Fibroblast of skin of right biceps (primary cell): Measurements from ENCODE around the gene PODNL1.

Experiments
- DNase-seq: peaks from one replicate; pipeline ENCODE4 v3.0.0-alpha.2; 2013

Gene PODNL1

GRCh38 chr19:13956365-13956744 lies 18.1 kb upstream of the PODNL1 start:
- DNase-seq = no peak

- DNase-seq = no peak
Measured at GRCh38 chr19:13955662-13956364, 17.6 kb upstream of the PODNL1 start.

DNA sequence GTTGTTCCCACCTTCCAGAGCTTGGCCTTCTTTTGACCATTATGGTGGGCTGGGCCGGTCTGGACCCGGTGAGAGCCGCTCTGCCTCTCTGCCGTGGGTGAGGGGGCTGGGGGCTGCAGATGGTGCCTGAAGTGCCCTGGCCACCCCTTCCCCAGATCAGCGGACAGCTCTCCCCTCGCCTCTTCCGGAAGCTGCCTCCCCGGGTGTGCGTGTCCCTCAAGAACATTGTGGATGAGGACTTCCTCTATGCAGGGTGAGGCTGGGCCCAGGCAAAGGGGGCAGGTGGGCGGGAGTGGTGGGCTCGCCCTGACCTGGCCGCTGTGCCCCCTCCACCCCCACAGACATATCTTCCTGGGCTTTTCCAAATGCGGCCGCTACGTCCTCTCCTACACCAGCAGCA lies 16.0 kb upstream of the PODNL1 start:
- DNase-seq = no peak

DNA sequence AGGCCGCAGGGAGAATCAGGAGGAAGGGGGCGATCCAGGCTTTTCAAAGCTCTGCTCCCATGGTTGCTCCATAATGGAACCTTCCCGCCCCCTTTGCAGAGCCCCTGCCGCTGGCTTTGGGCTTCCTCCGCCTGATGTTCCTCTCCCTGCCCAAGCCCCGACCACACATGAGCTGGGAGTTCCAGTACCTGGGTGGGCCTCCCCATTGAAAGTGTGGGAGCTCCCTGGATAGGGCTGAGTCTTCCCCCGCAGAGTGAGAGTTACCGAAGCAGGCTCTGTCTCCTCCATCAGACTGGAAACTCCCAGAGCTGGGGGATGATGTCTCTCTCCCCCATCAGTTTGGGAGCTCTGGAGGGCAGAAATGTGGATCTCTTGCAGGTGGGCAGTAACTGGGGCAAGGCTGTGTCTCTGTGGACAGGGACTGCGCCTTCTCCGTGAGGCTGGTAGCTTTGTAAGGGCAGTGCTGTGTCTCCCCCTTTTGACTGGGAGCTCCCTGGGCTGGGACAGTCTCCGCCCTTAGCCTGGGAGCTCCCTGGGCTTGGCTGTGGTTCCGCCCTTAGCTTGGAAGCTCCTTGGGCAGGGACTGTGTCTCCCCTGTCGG lies 14.8 kb upstream of the PODNL1 start:
- DNase-seq = peak; percentile 57

DNA sequence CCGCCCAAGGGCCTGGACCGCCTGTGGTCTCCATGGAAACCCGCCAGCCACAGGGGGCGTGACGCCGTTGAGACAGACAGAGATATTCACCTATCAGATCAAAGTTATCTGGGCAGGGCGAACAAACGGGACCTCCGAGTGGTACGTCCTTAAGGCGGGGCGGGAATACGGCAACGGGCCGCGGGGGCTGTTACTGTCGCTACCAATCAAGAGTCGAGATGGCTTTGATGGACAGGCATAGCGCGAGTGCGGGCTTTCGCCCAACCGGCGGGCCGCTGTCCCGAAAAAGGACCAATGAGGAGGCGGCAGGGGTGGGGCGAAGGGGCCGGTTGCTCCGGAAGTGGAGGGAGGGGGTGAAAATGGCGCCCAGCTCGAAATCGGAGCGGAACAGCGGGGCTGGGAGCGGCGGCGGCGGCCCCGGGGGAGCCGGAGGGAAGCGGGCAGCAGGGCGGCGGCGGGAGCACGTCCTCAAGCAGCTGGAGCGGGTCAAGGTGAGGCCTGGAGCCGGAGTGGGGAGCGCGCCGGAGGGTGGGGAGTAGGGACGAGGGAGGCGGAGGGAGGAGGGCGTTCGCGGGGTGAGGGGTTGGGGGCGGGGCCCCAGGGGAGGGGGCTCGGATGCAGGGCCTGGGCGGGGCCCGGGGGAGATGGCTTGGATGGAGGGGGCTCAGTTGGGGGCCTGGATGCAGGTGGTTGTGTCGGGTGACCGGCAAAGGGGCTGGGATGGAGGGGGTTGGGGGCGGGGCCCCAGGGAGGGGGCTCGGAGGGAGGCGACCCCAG lies 14.1 kb upstream of the PODNL1 start, which contains the start of gene DCAF15:
TSS of gene DCAF15 (plus strand) at position 356 of the 777 bp plus-strand sequence. CDS start at position 360, 4 bp downstream.
- DNase-seq = peak; percentile 100

DNA sequence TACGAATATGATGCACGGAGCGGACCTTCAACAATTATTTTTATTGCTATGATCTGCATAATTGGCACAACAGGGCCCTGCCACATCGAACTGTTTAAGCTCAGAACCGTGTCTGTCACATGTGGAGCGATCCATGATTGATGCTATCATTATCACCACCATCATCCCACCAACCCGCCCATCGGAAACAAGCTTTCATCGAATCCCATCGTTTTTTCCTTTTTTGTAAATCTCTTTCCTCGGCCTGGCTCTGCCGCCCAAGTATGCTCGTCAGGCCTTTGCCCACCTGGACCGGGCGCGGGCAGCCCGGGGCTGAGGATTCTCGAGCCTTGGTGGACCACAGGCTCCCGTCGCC lies 13.6 kb upstream of the PODNL1 start:
- no peak for DNase-seq

DNA sequence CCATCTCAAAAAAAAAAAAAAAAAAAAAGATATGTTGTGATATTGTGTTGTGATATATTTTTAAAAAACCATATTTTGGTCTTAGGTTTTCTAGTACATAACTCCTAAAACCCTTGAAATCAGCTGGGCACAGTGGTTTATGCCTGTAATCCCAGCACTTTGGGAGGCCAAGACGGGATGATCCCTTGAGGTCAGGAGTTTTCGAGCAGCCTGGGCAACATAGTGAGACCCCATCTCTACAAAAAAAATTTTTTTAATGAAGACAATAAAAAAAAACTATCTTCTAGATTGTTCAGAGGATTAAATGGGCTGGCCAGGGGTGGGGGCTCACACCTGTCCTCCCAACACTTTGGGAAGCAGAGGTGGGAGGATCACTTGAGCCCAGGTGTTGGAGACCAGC lies 12.8 kb upstream of the PODNL1 start:
- DNase-seq = no peak

GRCh38 chr19:13946414-13946813 lies 8.2 kb upstream of the PODNL1 start:
- DNase-seq = no peak

- no peak for DNase-seq
Measured at GRCh38 chr19:13942023-13942684, 3.9 kb upstream of the PODNL1 start.

- DNase-seq = no peak
Measured at GRCh38 chr19:13937479-13938300, 527 bp downstream of the PODNL1 start.

DNA sequence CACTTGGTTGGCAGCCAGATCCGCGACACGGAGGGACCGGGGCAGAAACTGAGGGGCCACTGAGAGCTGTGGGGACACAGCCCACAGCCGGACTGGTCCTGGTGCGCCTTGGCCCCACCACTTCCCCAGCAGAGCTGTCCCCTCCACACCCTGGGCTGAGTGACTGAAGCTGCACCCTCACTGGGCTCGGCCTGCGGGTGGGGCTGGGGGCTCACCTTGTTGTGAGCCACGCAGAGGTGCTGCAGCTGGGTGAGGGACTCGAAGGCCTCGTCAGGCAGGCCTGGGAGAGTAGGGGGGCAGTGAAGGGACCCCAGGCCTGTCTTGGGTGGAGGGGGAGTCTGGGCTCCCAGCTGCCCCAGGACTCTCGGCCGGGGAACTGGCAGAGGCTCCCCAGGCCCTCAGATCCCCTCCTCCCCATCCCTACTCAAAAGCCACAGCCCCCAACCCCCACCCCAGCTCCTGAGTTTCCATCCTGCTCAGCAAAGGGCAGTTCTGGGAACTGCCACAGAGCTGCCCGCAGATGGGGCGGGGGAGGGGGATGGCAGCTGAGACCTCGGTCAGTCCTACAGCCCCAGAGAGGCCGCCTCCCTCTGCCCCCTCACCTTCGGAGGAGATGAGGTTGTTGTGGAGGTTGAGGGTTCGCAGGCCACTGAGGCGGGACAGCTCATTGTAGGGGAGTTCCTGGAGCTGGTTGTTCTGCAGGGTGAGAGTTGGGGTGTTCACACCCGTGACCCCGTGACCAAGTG lies 2.3 kb downstream of the PODNL1 start:
- no peak for DNase-seq

- DNase-seq = no peak
Measured at GRCh38 chr19:13934785-13935109, 3.5 kb downstream of the PODNL1 start.

DNA sequence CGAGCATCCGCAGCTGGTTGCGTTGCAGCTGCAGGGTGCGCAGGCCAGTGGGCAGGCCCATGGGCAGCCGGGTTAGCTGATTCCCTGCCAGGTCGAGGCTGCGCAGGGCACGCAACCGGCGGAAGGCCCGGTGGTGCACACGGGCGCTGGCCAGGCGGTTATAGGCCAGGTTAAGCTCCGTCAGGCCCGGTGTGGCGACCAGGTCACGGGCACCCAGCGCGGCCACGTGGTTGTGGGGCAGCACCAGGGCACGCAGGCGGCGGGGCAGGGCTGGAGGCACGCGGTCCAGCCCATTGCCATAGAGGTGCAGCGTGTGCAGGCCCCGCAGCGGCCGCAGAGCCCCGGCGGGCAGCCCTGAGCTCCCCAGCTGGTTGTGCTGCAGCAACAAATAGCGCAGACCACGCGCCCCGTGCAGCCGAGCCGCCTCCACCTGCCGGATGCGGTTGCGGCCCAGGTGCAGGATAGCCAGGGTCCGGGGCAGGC lies 5.3 kb downstream of the PODNL1 start:
- DNase-seq = no peak

DNA sequence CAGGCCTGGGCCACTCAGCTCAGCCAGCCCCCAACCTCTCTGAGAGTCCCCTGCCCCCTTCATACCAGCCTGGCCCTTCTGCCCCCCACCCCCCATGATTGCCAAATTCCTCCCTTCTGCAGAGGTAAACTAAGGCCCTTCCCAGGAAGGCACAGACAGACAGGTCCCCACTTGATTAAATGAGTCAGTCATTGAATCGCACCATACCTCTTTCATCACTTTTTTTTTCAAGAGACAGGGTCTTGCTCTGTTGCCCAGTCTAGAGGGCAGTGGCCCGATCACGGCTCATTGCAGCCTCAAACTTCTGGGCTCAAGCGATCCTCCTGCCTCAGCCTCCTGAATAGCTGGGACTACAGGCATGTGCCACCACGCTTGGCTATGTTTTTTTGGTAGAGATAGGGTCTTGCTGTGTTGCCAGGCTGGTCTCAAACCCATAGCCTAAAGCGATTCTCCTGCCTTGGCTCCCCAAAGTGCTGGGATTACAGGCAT lies 6.0 kb downstream of the PODNL1 start:
- no peak for DNase-seq

GRCh38 chr19:13931391-13932148 lies 6.6 kb downstream of the PODNL1 start:
- DNase-seq = no peak

GRCh38 chr19:13930402-13930801 lies 7.8 kb downstream of the PODNL1 start:
- no peak for DNase-seq

DNA sequence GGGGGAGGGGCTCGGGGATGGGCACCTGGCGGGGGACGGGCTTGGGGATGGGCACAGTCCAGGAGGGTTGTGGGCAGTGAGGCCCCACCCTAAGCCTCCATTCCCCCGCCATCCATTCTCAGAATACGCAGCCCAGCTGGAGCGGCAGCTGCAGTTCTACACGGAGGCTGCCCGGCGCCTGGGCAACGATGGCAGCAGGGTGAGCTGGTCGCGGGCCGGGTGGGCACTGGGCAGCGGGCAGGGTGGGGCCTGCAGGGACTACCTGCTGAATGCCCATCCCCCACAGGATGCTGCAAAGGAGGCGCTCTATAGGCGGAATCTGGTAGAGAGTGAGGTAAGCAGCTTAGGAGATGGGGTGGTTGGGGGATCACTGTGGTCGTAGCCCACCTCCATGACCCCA lies 8.3 kb downstream of the PODNL1 start:
- no peak for DNase-seq

DNA sequence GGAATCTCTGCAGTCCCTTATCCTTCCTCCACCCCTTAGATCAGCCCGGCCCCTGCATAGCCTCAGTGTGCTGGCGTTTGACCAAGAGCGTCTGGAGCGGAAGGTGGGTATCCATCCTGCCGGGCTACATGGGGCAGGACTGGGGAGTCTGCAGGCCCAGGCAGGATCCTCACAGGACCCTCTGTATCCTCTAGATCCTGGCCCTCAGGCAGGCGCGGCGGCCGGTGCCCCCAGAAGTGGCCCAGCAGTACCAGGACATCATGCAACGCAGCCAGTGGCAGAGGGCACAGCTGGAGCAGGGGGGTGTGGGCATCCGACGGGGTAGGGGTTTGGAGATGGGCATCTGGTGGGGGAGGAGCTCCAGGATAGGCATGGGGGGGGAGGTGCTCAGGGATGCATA lies 8.9 kb downstream of the PODNL1 start:
- DNase-seq = no peak

- no peak for DNase-seq
Measured at GRCh38 chr19:13926715-13927114, 11.5 kb downstream of the PODNL1 start.

- DNase-seq = no peak
Measured at GRCh38 chr19:13926010-13926409, 12.2 kb downstream of the PODNL1 start.
